Globus pallidus (tissue), 1 donor: Measurements from ENCODE around the gene C10orf143.

ENCODE experiments used
- DNase-seq: peaks from one replicate; pipeline ENCODE4 v3.0.0-alpha.2; 2015; ENCODE audit warnings: low spot score

Gene C10orf143

DNA sequence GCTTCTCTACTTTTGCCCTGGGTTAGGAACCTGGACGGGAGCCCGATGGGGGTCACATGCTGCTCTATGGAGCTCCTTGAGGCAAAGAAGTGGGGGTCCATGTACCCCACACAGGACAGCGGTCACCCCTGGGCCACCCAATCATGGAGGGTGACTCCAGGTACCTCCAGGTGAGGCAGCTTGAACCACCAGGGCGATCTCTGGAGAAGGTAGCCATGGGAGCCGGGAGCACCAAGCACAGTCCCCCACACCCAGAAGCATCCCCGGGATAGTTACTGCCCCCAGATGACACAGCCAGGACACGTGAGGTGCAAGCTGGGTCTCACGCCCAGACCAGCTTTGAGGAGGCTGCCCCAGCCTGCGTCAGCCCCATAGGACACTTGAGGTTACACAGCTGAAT, 58.4 kb downstream of the C10orf143 start:
- DNase-seq = no peak

- DNase-seq = no peak
These were observed 59.9 kb downstream of the C10orf143 start for GRCh38 chr10:130050721-130051120.

GRCh38 chr10:130049987-130050386, 60.6 kb downstream of the C10orf143 start:
- no peak for DNase-seq

- no peak for DNase-seq
These were observed 61.4 kb downstream of the C10orf143 start for GRCh38 chr10:130049244-130049643.

DNA sequence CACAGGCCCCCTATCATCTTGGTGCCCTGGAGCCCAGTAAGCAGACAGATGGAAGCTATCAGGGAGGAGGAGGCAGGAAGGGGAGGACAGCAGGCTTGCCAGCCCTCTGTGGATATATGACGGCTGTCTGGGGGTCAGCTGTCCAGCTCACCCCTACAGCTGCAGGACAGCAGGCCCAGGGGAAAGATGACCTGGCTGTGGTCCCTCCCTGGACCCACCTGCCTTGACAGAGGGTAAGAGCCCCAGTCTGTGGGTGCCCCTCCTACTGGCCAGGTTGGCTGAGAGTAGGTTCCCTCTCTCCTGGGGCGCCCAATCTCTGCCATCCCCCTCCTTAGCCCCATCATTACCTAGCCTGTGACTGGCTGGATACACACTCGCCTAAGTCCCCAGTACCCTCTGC, 62.5 kb downstream of the C10orf143 start:
- no peak for DNase-seq

DNA sequence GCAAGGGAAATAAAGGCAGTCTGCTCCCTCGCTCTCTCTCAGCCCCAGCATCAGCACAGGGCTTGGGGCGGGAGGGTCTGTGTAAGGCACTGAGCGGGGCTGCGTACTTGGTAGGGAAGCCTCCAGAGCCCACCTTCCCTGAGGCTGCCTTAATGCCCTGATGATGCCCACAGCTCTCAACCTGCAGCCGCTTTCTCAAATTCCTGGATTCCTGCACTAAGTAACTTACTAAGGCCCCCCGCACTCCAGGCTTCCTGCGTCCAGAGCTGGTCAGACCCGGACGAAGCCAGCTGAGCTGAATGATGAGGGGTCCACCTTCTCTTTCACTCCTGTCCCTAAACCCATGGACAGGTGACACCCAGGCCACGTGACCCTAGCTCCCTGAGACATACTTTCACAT, 63.3 kb downstream of the C10orf143 start:
- no peak for DNase-seq

- DNase-seq = no peak
These were observed 64.0 kb downstream of the C10orf143 start for GRCh38 chr10:130046591-130046990.

DNA sequence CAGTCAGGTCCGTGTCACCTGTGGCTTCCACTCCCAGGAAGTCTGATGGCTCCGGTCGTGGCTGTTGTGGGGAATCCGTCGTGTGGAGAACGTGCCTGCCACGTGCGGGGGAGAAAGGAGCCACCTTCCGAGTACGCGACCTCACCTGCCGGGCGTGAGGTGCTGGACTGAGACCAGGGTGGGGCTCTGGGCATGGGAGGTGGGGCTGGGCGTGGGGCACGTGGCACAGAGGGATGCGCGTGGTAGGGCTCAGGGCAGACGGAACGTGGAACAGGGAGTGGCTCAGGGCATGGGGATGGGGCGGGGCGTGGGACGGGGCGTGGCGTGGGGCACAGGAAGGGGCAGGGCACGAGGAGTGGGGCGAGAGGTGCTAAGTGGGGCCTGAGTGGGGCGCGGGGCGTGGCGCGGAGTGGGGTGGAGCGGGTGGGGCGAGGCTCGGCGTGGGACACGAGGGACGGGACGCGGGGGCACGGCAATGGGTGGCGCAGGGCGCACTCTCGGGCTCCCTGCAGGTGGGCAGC, 64.8 kb downstream of the C10orf143 start:
- DNase-seq = no peak

- no peak for DNase-seq
These were observed 65.5 kb downstream of the C10orf143 start for GRCh38 chr10:130045091-130045652.

DNA sequence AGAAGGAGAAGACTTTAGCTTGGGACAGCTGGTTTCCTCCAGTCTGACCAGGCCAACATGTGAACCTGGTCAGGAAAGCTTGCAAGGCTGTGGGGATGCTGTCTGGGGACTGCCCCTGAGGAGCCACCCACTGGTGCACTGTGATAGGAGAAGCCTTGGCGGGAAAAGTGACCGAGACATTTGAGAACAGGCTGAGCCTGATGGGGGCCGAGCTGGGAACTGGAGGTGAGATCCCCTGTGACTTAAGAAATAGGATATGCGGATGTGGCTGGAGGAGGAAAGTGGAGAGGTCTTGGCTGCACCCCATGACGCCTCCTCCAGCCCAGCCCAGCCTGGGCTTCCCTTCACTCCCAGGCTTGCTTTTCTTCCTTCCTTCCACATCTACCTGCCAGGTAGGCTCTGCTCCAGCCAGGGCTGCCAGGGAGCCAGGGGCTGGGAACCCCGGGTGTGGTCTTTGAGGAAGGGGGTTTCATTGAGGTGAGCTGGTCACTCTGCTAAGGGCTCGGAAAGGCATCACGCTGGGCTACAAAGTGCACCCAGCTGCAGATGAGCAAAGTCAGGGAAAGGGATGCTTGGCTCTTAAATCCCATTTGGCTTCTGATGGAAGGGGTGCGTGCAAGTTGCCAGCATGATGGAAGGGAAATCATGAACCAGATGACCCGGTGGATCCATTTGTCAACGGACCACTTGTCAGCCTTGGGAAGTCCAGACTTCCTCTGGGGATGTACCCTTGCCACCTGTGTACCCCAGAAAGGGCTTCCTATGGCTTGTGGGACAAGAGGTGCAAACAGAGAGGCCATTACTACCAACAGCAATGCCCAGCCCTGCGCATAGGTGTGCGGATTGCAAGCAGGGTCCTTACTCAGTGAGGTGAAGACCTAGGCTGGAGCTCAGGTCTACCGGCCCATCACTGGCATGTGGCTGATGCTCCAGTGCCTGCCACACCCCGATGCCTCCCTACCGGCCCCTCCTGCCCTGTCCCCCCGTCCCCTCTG, 66.3 kb downstream of the C10orf143 start:
- no peak for DNase-seq

DNA sequence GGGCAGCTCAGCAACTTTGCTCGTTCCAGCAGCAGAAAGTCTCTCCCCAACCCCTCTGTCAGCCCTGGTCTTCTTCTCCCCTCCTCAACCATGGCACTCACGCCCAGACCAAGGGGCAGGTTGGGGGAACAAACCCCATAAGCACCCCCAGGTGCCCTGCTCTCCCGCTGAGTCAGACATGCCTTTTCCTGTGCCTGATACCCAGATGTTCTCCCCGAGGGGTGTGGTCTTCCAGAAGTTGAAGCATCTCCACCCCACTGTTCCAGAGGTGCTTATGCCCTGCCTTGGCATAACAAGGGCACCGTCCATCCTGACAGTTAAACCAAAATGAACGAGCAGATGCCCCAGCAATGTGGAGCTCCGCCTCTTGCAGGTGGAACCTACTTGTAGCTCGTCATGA, 67.1 kb downstream of the C10orf143 start:
- no peak for DNase-seq

- no peak for DNase-seq
These were observed 68.2 kb downstream of the C10orf143 start for GRCh38 chr10:130042381-130042780.

DNA sequence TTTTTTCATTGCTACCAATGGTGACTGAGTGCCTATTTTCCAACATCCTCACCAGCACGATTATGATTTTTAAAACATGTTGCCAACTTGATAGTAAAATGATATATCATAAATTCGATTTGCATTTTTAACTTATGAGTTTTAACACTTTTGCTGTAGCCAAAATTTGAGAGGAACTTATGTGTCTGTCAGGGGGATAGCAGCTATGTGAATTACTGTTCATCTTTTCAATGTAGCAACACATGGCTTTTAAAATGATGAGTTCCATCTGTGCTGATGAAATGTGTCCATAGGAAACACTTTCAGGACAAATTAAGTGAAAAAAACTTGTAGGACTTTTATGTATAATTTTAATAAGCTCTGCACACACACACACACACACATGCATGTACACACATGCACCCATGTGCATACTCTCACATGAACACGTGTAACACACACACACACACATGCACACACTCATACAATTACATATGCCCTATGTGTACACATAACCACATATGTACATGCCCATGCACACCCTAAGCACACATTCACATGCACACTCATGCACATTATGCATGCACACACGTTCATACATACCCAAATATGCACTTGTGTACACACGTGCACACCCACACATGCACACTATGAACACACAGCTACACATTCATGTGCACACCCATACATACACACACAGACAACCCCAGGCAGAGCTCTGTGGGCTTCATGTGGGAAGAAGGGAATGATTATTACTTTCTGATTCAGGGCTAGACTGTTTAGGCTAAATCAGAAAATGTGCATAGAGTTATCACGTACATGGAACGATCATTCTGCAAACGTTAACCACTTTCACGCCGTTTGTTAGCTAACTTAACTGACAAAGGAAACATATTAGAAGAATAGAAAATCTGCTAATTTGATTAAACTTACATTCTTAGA, 68.9 kb downstream of the C10orf143 start:
- DNase-seq = no peak

GRCh38 chr10:130040817-130041330, 69.8 kb downstream of the C10orf143 start:
- no peak for DNase-seq

- DNase-seq = no peak
These were observed 70.3 kb downstream of the C10orf143 start for GRCh38 chr10:130040351-130040750.

GRCh38 chr10:130039141-130039540, 71.5 kb downstream of the C10orf143 start:
- DNase-seq = no peak

DNA sequence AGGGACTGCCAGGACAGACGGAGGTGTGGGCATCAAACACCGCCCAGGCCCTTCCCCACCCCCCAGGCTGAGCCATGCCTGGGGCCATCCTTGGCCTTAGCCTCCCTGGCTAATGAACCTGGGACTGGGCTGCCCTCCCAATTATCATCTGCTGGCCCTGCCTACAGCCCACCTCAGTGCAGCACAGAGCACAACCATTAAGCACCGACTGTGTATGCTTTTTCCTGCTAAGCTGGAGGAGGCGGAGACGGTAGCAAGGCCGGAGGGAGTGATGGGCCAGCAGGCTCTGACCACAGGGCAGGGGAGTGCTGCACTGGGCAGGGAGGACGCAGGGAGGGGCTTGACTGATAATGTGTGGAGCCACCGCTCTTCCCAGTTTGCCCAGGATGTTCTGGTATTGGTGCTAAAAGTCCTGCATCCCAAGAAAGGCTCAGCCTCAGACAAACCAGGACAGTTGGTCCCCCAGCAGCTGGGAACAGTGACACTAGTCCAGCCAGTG, 72.0 kb downstream of the C10orf143 start:
- DNase-seq = no peak

- no peak for DNase-seq
These were observed 72.5 kb downstream of the C10orf143 start for GRCh38 chr10:130038019-130038555.

DNA sequence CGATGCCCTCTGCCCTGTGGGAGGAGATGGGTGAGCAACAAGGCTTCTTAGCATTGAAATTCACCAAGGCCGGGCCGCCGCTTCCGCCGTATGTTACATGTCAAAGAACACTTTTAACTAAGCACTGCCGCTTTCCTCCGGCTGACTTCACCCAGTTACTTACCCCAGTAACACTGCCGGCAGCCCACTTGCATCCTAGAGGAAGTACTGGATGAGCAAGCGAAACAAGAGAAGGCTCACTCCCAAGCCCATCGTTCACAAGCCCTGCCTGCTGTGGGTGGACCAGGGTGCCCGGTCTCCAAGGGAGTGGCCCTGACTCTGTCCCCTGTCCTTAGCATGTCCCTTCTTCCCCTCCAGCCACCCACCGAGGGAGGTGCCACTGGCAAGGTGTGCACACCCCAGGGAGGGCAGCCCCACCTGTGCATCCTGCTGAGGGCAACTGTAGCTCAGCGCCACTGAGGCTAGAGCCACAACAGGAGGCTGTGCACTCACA, 73.4 kb downstream of the C10orf143 start:
- DNase-seq = no peak

GRCh38 chr10:130036296-130037065, 74.1 kb downstream of the C10orf143 start:
- no peak for DNase-seq
